Type B pancreatic cell (in vitro differentiated cells): ENCODE measurements around the gene USP17L26. TPM values are rescaled to one million over a fixed set of nuclear protein-coding genes. Genes with fewer than 3 reads are reported as not detected.
"Not testable (repeated sequence)": the region's sequence is repeated elsewhere in the genome, so short reads cannot be mapped to it uniquely, and the experiment has no call there.

Experiments
- DNase-seq: peaks from one replicate; pipeline ENCODE4 v3.0.0; 2021; ENCODE audit warnings: mixed read lengths; ENCODE audit not compliant: unreplicated experiment; ENCODE audit errors: extremely low spot score
- H3K27ac Mint-ChIP-seq: 2 replicates; pipeline ENCODE4 v1.8.0; 2021; ENCODE audit warnings: mild to moderate bottlenecking, mixed read lengths
- H3K27me3 Mint-ChIP-seq: 2 replicates; pipeline ENCODE4 v1.8.0; 2021; ENCODE audit warnings: mixed read lengths
- H3K36me3 Mint-ChIP-seq: 2 replicates; pipeline ENCODE4 v1.8.0; 2021; ENCODE audit warnings: mixed read lengths
- H3K4me1 Mint-ChIP-seq: one replicate; pipeline ENCODE4 v1.8.0; 2021; ENCODE audit warnings: mixed read lengths; ENCODE audit not compliant: unreplicated experiment
- H3K4me3 Mint-ChIP-seq: 2 replicates; pipeline ENCODE4 v1.8.0; 2021; ENCODE audit warnings: mild to moderate bottlenecking, mixed read lengths
- H3K9me3 Mint-ChIP-seq: 2 replicates; pipeline ENCODE4 v1.8.0; 2021; ENCODE audit warnings: mixed read lengths
- long read RNA-seq: library from polyadenylated mRNA; unstranded; transcript quantifications from one replicate; pipeline ENCODE4 v2.0.0, GENCODE V29; 2020
- total RNA-seq: library from RNA; stranded (reverse); gene quantifications from 2 replicates; pipeline ENCODE4 v1.2.1, GENCODE V29; 2021; ENCODE audit warnings: low replicate concordance

Gene USP17L26, protein sequence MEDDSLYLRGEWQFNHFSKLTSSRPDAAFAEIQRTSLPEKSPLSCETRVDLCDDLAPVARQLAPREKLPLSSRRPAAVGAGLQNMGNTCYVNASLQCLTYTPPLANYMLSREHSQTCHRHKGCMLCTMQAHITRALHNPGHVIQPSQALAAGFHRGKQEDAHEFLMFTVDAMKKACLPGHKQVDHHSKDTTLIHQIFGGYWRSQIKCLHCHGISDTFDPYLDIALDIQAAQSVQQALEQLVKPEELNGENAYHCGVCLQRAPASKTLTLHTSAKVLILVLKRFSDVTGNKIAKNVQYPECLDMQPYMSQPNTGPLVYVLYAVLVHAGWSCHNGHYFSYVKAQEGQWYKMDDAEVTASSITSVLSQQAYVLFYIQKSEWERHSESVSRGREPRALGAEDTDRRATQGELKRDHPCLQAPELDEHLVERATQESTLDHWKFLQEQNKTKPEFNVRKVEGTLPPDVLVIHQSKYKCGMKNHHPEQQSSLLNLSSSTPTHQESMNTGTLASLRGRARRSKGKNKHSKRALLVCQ
- not detected in 2 replicates for total RNA-seq
- long read RNA-seq, result 0 reads

DNA sequence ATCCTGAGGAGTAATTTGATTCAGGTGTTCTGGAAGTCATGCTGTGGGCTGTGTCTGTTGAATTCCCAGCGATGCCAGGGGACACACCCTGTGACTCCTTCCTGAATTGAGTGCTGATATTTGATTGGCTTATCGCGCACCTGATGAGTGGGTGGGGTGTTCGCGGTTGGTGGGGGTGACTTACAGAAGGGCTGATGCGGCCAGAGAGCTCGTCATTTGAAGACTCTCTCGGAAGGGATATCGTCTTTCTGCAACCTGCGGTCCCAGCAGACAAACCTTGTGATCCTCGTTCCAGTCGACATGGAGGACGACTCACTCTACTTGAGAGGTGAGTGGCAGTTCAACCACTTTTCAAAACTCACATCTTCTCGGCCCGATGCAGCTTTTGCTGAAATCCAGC lies at the start of gene USP17L26:
Gene USP17L26 (plus strand): TSS at position 301 of the 400 bp plus-strand sequence. CDS start 0 bp downstream, at position 301.
- H3K27me3 Mint-ChIP-seq, H3K27ac Mint-ChIP-seq, DNase-seq, H3K4me3 Mint-ChIP-seq, H3K4me1 Mint-ChIP-seq, H3K36me3 Mint-ChIP-seq, H3K9me3 Mint-ChIP-seq: not testable (repeated sequence)

GRCh38 chr4:9324191-9324590 lies 10.3 kb upstream of the USP17L26 start:
- not testable (repeated sequence) for H3K27me3 Mint-ChIP-seq, H3K4me1 Mint-ChIP-seq, H3K36me3 Mint-ChIP-seq, H3K4me3 Mint-ChIP-seq, H3K9me3 Mint-ChIP-seq, DNase-seq, H3K27ac Mint-ChIP-seq

DNA sequence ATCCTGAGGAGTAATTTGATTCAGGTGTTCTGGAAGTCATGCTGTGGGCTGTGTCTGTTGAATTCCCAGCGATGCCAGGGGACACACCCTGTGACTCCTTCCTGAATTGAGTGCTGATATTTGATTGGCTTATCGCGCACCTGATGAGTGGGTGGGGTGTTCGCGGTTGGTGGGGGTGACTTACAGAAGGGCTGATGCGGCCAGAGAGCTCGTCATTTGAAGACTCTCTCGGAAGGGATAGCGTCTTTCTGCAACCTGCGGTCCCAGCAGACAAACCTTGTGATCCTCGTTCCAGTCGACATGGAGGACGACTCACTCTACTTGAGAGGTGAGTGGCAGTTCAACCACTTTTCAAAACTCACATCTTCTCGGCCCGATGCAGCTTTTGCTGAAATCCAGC lies 9.6 kb upstream of the USP17L26 start, which contains the start of gene USP17L24:
Gene USP17L24 (plus strand): TSS at position 301 of the 400 bp plus-strand sequence. CDS start 0 bp downstream, at position 301.
- DNase-seq, H3K27ac Mint-ChIP-seq, H3K4me1 Mint-ChIP-seq, H3K9me3 Mint-ChIP-seq, H3K4me3 Mint-ChIP-seq, H3K36me3 Mint-ChIP-seq, H3K27me3 Mint-ChIP-seq: not testable (repeated sequence)

GRCh38 chr4:9329611-9330010 lies 4.8 kb upstream of the USP17L26 start, which contains the start of gene USP17L25:
TSS of gene USP17L25 (plus strand) at chr4:9329911. CDS start at chr4:9329911, 0 bp downstream.
- not testable (repeated sequence) for H3K4me3 Mint-ChIP-seq, H3K36me3 Mint-ChIP-seq, H3K27me3 Mint-ChIP-seq, H3K27ac Mint-ChIP-seq, H3K9me3 Mint-ChIP-seq, DNase-seq, H3K4me1 Mint-ChIP-seq

DNA sequence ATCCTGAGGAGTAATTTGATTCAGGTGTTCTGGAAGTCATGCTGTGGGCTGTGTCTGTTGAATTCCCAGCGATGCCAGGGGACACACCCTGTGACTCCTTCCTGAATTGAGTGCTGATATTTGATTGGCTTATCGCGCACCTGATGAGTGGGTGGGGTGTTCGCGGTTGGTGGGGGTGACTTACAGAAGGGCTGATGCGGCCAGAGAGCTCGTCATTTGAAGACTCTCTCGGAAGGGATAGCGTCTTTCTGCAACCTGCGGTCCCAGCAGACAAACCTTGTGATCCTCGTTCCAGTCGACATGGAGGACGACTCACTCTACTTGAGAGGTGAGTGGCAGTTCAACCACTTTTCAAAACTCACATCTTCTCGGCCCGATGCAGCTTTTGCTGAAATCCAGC lies 4.6 kb downstream of the USP17L26 start, which contains the start of gene USP17L5:
Gene USP17L5 (plus strand): TSS at position 301 of the 400 bp plus-strand sequence. CDS start 0 bp downstream, at position 301.
- not testable (repeated sequence) for H3K27me3 Mint-ChIP-seq, H3K27ac Mint-ChIP-seq, DNase-seq, H3K4me1 Mint-ChIP-seq, H3K36me3 Mint-ChIP-seq, H3K9me3 Mint-ChIP-seq, H3K4me3 Mint-ChIP-seq

DNA sequence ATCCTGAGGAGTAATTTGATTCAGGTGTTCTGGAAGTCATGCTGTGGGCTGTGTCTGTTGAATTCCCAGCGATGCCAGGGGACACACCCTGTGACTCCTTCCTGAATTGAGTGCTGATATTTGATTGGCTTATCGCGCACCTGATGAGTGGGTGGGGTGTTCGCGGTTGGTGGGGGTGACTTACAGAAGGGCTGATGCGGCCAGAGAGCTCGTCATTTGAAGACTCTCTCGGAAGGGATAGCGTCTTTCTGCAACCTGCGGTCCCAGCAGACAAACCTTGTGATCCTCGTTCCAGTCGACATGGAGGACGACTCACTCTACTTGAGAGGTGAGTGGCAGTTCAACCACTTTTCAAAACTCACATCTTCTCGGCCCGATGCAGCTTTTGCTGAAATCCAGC lies 9.4 kb downstream of the USP17L26 start, which contains the start of gene USP17L27:
Gene USP17L27 (plus strand): TSS at position 301 of the 400 bp plus-strand sequence. CDS start 0 bp downstream, at position 301.
- H3K9me3 Mint-ChIP-seq, H3K27ac Mint-ChIP-seq, H3K4me3 Mint-ChIP-seq, H3K27me3 Mint-ChIP-seq, DNase-seq, H3K4me1 Mint-ChIP-seq, H3K36me3 Mint-ChIP-seq: not testable (repeated sequence)

DNA sequence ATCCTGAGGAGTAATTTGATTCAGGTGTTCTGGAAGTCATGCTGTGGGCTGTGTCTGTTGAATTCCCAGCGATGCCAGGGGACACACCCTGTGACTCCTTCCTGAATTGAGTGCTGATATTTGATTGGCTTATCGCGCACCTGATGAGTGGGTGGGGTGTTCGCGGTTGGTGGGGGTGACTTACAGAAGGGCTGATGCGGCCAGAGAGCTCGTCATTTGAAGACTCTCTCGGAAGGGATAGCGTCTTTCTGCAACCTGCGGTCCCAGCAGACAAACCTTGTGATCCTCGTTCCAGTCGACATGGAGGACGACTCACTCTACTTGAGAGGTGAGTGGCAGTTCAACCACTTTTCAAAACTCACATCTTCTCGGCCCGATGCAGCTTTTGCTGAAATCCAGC lies 14.1 kb downstream of the USP17L26 start, which contains the start of gene USP17L28:
Gene USP17L28 (plus strand): TSS at position 301 of the 400 bp plus-strand sequence. CDS start 0 bp downstream, at position 301.
- not testable (repeated sequence) for H3K9me3 Mint-ChIP-seq

GRCh38 chr4:9350866-9351265 lies 16.4 kb downstream of the USP17L26 start:
- not testable (repeated sequence) for H3K27me3 Mint-ChIP-seq, H3K36me3 Mint-ChIP-seq, H3K4me3 Mint-ChIP-seq, H3K27ac Mint-ChIP-seq, H3K9me3 Mint-ChIP-seq, H3K4me1 Mint-ChIP-seq, DNase-seq

More for the DNA sequence above, 14.1 kb downstream of the USP17L26 start, which contains the start of gene USP17L28:
- not testable (repeated sequence) for H3K27ac Mint-ChIP-seq, H3K4me1 Mint-ChIP-seq, H3K36me3 Mint-ChIP-seq, H3K4me3 Mint-ChIP-seq, H3K27me3 Mint-ChIP-seq, DNase-seq

GRCh38 chr4:9353338-9353737 lies 18.9 kb downstream of the USP17L26 start, which contains the start of gene USP17L29:
TSS of gene USP17L29 (plus strand) at chr4:9353638. CDS start at chr4:9353638, 0 bp downstream.
- H3K36me3 Mint-ChIP-seq, H3K9me3 Mint-ChIP-seq, H3K27me3 Mint-ChIP-seq, DNase-seq, H3K4me1 Mint-ChIP-seq, H3K27ac Mint-ChIP-seq, H3K4me3 Mint-ChIP-seq: not testable (repeated sequence)

DNA sequence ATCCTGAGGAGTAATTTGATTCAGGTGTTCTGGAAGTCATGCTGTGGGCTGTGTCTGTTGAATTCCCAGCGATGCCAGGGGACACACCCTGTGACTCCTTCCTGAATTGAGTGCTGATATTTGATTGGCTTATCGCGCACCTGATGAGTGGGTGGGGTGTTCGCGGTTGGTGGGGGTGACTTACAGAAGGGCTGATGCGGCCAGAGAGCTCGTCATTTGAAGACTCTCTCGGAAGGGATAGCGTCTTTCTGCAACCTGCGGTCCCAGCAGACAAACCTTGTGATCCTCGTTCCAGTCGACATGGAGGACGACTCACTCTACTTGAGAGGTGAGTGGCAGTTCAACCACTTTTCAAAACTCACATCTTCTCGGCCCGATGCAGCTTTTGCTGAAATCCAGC lies 28.4 kb downstream of the USP17L26 start, which contains the start of gene USP17L30:
Gene USP17L30 (plus strand): TSS at position 301 of the 400 bp plus-strand sequence. CDS start 0 bp downstream, at position 301.
- H3K4me1 Mint-ChIP-seq, H3K27ac Mint-ChIP-seq, H3K36me3 Mint-ChIP-seq, DNase-seq, H3K4me3 Mint-ChIP-seq, H3K9me3 Mint-ChIP-seq, H3K27me3 Mint-ChIP-seq: not testable (repeated sequence)

DNA sequence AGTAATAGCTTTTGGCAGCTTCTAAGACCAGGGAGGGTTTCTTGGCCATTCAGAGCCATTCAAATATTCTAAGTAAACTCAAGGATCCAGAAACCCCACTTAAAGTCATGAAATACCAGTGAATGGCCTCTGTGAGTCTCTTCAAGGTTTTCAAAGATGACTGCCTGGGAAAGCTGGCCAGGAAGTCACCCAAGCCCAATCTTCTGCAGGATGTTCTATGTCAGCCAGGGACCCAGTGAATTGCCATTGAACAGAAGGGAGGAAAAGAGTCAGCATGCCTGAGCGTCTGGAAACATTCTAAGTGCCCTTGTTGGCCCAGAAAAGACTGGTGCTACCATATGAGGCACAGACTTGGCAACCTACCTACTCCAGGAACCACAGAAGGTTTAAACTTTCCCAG lies 45.4 kb downstream of the USP17L26 start:
- H3K27ac Mint-ChIP-seq, H3K36me3 Mint-ChIP-seq, H3K9me3 Mint-ChIP-seq, H3K27me3 Mint-ChIP-seq, H3K4me3 Mint-ChIP-seq, H3K4me1 Mint-ChIP-seq, DNase-seq: not testable (repeated sequence)
